Right lobe of liver (tissue), 4 donors: ENCODE measurements around the gene SCMH1.

ENCODE experiments used
- CTCF ChIP-seq, 4 donors: fragments of 200-600 bp in 3 of 4; fragments of 450-650 bp in 1 of 4; IDR thresholded peaks; one replicate each; pipeline versions ENCODE4 v1.5.1 to v1.8.0; 2016 to 2022; ENCODE audit warnings: antibody characterized with exemption in 4 of 4, mild to moderate bottlenecking in 2 of 4
- POLR2A ChIP-seq: fragments of 450-650 bp; IDR thresholded peaks from one replicate; pipeline ENCODE4 v1.6.1; 2017; ENCODE audit warnings: antibody characterized with exemption, mild to moderate bottlenecking
- donor health status: DM: no; HTN: no; CAD: no.
- donor health status: DM: no; HTN: no; CAD: no.
- donor health status: DM: no; HTN: yes; CAD: no.

GRCh38 chr1:41261926-41262618, 20.0 kb upstream of the SCMH1 start:
- TF ChIP-seq CTCF (IDR thresholded peaks at IDR 0.05) (no peak), POLR2A (no peak)
